Uterus (tissue), 2 donors: ENCODE results near the gene CLDN24.

ENCODE experiments used
- POLR2A ChIP-seq, 2 donors: fragments of 450-650 bp; IDR thresholded peaks; one replicate each; pipeline ENCODE4 v1.6.1; 2016; ENCODE audit warnings: antibody characterized with exemption in 2 of 2, mild to moderate bottlenecking in 1 of 2, moderate library complexity in 1 of 2
- TF ChIP-seq, protein P1 (sequence below), 4 experiments: fragments of 200-600 bp in 2 of 4; fragments of 450-650 bp in 2 of 4; sonication (generic) in 2 of 4; IDR thresholded peaks; one replicate each; pipeline ENCODE4 v1.5.1; 2016 to 2019; ENCODE audit warnings: antibody characterized with exemption in 4 of 4, mild to moderate bottlenecking in 2 of 4, moderate library complexity in 1 of 4

DNA sequence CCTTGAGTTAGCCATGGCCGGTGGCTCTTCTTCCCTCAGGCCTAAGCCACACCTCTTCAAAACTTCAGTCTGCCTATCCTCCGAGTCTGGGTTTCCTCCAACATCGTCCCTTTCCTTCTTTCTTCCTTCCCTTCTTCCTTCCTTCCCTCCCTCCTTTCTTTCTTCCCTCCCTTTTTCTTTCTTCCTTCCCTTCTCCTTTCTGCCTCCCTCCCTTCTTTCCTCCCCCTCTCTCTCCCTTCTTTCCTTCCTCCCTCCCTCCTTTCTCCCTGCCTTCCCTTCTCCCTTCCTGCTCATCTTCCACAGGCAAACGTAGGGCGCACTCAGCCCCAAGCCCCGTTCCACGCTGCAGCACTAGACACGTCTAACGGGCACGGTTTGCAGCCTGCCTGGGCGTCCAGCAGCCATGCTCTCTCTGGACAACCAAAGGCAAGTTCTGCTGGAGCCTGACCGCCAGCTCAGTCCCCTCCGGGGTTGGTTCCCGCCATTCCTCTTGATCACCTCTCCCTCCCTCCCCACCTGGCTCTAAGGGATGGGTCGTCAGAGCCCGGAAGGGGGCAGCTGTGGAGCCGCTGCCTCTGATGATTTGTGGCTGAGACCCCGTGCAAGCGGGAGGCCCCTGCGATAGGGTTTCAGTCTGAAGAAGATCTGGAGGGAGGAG, 34.1 kb upstream of the CLDN24 start:
- TF ChIP-seq POLR2A (IDR thresholded peaks at IDR 0.05) = no peak
- TF ChIP-seq, protein P1, sequence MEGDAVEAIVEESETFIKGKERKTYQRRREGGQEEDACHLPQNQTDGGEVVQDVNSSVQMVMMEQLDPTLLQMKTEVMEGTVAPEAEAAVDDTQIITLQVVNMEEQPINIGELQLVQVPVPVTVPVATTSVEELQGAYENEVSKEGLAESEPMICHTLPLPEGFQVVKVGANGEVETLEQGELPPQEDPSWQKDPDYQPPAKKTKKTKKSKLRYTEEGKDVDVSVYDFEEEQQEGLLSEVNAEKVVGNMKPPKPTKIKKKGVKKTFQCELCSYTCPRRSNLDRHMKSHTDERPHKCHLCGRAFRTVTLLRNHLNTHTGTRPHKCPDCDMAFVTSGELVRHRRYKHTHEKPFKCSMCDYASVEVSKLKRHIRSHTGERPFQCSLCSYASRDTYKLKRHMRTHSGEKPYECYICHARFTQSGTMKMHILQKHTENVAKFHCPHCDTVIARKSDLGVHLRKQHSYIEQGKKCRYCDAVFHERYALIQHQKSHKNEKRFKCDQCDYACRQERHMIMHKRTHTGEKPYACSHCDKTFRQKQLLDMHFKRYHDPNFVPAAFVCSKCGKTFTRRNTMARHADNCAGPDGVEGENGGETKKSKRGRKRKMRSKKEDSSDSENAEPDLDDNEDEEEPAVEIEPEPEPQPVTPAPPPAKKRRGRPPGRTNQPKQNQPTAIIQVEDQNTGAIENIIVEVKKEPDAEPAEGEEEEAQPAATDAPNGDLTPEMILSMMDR (IDR thresholded peaks at IDR 0.05) = no peak
